Tibial nerve (tissue), 4 donors: Measurements from ENCODE around the gene ILF2.

Experiments used
- EP300 ChIP-seq, 2 donors: sonication (generic); formaldehyde crosslinking; IDR thresholded peaks; one replicate each; pipeline ENCODE4 v1.6.1; 2017; ENCODE audit warnings: antibody characterized with exemption in 2 of 2, mild to moderate bottlenecking in 1 of 2
- POLR2A ChIP-seq, 2 donors: fragments of 450-650 bp; IDR thresholded peaks; one replicate each; pipeline ENCODE4 v1.6.1; 2017; ENCODE audit warnings: antibody characterized with exemption in 2 of 2, mild to moderate bottlenecking in 2 of 2, moderate library complexity in 2 of 2
- TF ChIP-seq, protein P1 (sequence below), 5 experiments: fragments of 200-600 bp in 3 of 5; fragments of 450-650 bp in 2 of 5; sonication (generic) in 3 of 5; IDR thresholded peaks; one replicate each; pipeline ENCODE4 v1.5.1; 2016 to 2019; ENCODE audit warnings: antibody characterized with exemption in 5 of 5, mild to moderate bottlenecking in 3 of 5, moderate library complexity in 2 of 5

DNA sequence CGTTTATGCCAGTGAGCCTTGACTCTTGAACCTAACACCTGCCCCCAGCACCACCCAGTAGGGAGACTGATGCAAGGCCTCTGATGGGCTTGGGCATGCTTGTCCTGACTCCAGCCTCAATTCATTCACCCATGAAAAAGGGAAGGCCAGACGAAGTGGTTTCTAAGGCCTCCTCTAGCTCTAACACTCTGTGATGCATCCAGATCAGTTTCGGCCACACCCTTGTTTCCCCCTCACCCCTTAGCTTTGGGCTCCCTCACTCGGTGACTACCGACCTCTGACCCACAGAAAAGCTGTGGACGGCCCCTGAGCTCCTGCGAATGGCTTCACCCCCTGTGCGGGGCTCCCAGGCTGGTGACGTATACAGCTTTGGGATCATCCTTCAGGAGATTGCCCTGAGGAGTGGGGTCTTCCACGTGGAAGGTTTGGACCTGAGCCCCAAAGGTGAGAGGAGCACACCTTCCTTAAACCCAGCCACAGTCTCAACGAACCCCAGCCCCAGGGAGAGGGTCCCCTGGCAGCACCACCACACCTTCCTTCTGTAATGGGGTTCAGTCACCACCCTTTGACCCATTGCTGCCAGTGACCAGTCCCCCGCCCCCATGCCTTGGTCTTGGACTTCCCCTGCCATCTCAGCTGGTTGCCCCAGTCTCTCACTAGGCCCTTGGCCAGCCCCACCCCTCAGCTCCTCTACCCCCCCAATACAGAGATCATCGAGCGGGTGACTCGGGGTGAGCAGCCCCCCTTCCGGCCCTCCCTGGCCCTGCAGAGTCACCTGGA, 16.7 kb upstream of the ILF2 start:
- TF ChIP-seq, protein P1, sequence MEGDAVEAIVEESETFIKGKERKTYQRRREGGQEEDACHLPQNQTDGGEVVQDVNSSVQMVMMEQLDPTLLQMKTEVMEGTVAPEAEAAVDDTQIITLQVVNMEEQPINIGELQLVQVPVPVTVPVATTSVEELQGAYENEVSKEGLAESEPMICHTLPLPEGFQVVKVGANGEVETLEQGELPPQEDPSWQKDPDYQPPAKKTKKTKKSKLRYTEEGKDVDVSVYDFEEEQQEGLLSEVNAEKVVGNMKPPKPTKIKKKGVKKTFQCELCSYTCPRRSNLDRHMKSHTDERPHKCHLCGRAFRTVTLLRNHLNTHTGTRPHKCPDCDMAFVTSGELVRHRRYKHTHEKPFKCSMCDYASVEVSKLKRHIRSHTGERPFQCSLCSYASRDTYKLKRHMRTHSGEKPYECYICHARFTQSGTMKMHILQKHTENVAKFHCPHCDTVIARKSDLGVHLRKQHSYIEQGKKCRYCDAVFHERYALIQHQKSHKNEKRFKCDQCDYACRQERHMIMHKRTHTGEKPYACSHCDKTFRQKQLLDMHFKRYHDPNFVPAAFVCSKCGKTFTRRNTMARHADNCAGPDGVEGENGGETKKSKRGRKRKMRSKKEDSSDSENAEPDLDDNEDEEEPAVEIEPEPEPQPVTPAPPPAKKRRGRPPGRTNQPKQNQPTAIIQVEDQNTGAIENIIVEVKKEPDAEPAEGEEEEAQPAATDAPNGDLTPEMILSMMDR (IDR thresholded peaks at IDR 0.05): no peak
- TF ChIP-seq EP300 (IDR thresholded peaks at IDR 0.05): no peak
- no peak for TF ChIP-seq POLR2A (IDR thresholded peaks at IDR 0.05)
